GM21360 (cell line): Measurements from ENCODE around the gene CCDC127.
"Not testable (repeated sequence)": the region's sequence is repeated elsewhere in the genome, so short reads cannot be mapped to it uniquely, and the experiment has no call there.

Experiments used
- ATAC-seq: cut with Tn5 transposase; IDR thresholded peaks from one replicate; pipeline ENCODE4 v1.9.1; 2021; ENCODE audit warnings: mild to moderate bottlenecking, moderate library complexity; ENCODE audit not compliant: unreplicated experiment

Gene CCDC127

GRCh38 chr5:204966-205670 lies 12.8 kb downstream of the CCDC127 start:
- ATAC-seq: no peak

GRCh38 chr5:204462-204861 lies 13.5 kb downstream of the CCDC127 start:
- no peak for ATAC-seq

- no peak for ATAC-seq
Measured at GRCh38 chr5:204001-204400, 14.0 kb downstream of the CCDC127 start.

- ATAC-seq: no peak
Measured at GRCh38 chr5:203246-203930, 14.6 kb downstream of the CCDC127 start.

GRCh38 chr5:201672-202071 lies 16.3 kb downstream of the CCDC127 start:
- ATAC-seq: no peak

- ATAC-seq: no peak
Measured at GRCh38 chr5:200985-201384, 17.0 kb downstream of the CCDC127 start.

GRCh38 chr5:199950-200645 lies 17.9 kb downstream of the CCDC127 start:
- no peak for ATAC-seq

- ATAC-seq: no peak
Measured at GRCh38 chr5:199197-199949, 18.6 kb downstream of the CCDC127 start.

- no peak for ATAC-seq
Measured at GRCh38 chr5:198516-199196, 19.3 kb downstream of the CCDC127 start.

- no peak for ATAC-seq
Measured at GRCh38 chr5:197892-198489, 20.0 kb downstream of the CCDC127 start.

- not testable (repeated sequence) for ATAC-seq
Measured at GRCh38 chr5:197031-197430, 20.9 kb downstream of the CCDC127 start.

GRCh38 chr5:196350-196749 lies 21.6 kb downstream of the CCDC127 start:
- no peak for ATAC-seq

GRCh38 chr5:195401-196160 lies 22.4 kb downstream of the CCDC127 start:
- ATAC-seq: no peak

- no peak for ATAC-seq
Measured at GRCh38 chr5:194603-195209, 23.2 kb downstream of the CCDC127 start.

GRCh38 chr5:194102-194501 lies 23.9 kb downstream of the CCDC127 start:
- ATAC-seq: no peak

- ATAC-seq: no peak
Measured at GRCh38 chr5:192970-193831, 24.8 kb downstream of the CCDC127 start.

- no peak for ATAC-seq
Measured at GRCh38 chr5:192691-192969, 25.3 kb downstream of the CCDC127 start.

- no peak for ATAC-seq
Measured at GRCh38 chr5:191949-192690, 25.8 kb downstream of the CCDC127 start.
